Measurements from ENCODE around the gene GPR55.
"Not testable (repeated sequence)": the region's sequence is repeated elsewhere in the genome, so short reads cannot be mapped to it uniquely, and the experiment has no call there.

Gene GPR55

GRCh38 chr2:230950874-230951339 lies 25.9 kb upstream of the GPR55 start:
- no peak for DNase-seq (ENCODE audit: low read depth, low spot score)

DNA sequence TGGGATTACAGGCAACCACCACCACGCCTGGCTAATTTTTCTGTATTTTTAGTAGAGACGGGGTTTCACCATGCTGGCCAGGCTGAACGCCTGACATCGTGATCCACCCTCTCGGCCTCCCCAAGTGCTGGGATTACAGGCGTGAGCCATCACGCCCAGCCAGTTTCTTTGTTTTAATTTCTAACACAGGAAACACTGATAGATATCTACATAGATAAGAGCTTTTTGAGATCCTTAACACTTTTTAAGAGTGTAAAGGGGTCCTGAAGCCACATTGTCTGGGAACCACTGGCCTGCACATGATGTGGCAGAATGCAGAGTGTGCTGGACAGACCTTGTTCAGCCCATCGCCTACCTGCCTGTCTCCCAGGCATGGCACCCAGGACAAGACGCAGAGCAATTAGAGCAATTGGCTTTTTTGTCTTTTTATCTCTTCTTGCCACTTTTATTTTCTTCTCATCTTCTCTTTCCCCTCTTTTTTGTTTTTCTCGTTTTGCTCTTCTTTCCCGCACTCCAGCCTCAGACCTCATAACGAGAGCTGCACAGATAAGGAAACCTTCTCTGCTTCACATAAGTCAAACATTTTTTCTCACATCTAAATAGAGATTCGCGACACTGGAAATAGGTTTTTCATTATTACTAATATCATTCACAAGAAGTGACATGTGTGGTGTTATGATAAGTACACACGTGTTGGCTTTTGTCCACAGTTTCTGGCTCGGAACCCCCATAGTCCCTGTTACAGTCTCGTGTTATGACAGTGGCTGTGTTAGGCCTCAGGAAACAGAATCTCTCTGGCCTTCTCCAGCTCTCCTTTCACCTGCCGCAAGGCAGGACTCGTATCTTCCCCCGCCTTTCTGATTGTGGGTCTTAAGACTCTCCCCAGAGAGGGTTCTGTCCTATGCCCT lies 25.2 kb upstream of the GPR55 start:
- DNase-seq (ENCODE audit: low read depth, low spot score) = no peak

DNA sequence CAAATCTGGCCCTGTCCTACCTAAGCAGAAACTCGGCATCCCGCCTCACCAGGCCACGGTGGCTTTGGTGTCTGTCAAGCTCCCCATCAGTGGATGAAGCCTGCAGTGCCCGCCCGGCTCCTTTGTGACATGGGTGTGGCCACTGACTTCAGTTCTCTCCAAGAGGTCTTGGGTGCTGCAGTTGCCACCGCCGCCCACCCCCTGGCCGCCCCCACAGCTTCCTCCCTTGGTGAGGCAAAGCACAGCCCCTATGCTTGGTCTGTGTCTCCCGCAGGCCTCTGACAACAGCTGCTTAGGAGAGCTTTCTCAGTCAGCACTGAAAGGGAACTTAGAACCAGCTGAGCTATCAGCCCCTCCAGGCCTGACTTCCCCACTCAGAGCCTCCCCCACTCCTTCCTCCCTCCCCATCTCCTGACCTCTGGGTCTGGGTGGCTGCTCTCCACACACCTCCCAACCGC lies 22.9 kb upstream of the GPR55 start:
- no peak for DNase-seq (ENCODE audit: low read depth, low spot score)

GRCh38 chr2:230947235-230947576 lies 22.2 kb upstream of the GPR55 start:
- DNase-seq (ENCODE audit: low read depth, low spot score) = no peak

DNA sequence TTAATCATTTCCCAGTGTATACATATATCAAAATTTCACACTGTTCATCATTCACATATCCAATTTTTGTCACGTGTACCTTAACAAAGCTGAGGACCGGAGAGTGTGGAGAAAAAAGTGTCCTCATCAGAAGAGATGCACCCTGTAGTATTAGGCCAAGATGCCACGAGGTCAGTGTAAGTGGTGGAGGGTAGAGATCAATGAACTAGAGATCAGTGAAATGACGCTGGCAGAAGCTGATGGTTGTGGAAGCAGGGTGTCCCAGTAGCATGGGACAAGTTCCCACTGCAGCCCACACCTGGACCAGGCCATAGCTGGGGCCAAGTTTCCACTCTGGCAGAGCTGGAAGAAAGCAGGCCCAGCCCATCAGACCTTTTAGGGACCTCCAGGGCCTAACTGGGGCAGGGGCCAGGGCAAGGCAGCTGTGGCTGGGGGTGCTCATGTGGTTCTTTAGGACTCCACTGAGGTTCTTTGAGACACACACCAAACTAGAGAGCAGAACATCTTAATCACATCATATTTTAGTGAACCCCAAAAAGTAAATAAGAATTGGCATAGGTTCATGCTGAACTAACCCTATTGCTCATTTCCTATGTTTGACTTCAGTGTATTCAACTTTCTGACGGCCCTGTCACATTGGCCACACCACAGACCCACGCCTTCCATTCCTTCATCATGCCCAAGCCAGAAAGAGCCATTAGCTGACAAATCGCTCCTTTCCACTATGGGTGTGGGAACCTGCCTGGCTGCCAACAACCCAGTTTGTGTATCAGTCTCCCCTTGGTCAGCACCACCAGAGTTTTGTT lies 21.6 kb upstream of the GPR55 start:
- DNase-seq (ENCODE audit: low read depth, low spot score) = no peak

GRCh38 chr2:230944757-230945372 lies 19.8 kb upstream of the GPR55 start:
- no peak for DNase-seq (ENCODE audit: low read depth, low spot score)

GRCh38 chr2:230944123-230944653 lies 19.1 kb upstream of the GPR55 start:
- DNase-seq (ENCODE audit: low read depth, low spot score) = no peak

- DNase-seq (ENCODE audit: low read depth, low spot score) = no peak
These were observed 18.2 kb upstream of the GPR55 start for GRCh38 chr2:230942920-230943896.

DNA sequence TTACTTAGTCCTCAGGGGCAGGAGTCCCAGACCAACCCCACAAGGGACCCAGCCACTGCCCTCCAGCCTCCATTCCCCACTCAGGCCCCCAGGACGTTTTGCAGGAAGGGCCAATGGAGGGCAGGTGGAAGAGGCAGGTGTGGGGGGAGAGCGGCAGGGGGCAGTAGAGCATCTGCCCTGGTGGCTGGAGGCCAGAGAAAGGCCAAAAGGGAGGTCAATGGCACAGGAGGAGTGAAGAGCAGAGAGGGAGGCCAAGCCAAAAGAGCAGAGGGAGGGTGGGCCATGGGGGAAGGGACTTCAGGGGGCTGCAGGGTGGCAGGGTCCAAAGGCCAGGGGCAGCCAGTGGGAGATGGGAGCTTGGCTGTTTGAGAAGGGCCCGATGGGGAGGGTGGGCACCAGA lies 17.3 kb upstream of the GPR55 start:
- no peak for DNase-seq (ENCODE audit: low read depth, low spot score)

- no peak for DNase-seq (ENCODE audit: low read depth, low spot score)
These were observed 16.4 kb upstream of the GPR55 start for GRCh38 chr2:230941202-230942180.

DNA sequence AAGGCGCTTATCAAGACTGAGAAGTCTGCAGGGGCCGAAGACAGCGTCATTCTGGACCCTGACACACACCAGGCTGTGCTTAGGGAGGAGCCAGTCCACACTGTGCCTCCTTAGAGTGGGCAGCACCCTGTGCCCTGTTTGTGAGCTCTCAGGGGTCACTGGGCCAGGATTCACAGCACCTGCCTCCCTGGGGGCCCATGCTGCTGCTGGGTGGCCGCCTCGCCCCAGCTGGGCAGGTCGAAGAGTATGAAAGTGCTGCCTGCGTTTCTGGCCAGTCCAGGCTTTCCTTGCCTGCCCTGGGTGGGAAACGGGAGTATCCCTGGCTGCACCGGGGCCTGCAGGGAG lies 15.4 kb upstream of the GPR55 start:
- no peak for DNase-seq (ENCODE audit: low read depth, low spot score)

DNA sequence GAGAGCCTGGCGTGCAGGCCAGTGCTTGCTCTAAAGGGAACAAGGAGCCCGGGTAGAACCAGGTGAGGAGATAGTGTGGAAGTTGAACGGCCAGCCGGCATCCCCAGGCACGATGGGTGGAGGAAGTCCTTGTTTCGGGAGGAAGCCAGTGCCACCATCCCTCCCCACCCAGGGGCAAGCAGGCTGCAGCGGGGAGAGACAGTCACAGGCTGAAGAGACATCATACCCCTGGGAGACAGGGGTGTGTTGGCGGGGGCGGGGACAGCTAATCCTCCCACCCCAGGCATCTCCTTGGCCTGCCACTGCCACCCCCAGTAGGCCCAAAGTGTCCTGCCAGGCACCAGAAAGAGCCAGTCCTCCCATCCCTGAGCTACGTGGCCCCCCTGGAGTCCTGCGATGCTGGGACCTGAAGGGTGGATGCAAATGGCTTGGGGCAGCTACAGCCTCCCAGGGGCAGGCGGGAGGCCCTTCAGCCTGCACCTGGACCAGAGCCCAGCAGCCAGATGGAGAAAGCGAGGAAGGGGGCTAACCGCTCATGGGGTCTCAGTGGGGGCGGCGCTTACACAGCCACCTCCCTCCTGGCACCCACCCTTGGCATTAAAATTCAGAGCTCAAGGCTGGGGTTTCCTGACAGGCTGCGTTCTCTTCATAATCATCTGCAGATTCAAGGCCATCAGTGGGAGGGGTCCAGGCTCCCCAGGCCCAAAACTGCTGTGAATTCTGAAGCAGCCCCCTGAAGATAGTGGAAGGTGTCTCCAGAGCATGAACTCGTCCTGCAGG lies 14.8 kb upstream of the GPR55 start:
- DNase-seq (ENCODE audit: low read depth, low spot score) = no peak

DNA sequence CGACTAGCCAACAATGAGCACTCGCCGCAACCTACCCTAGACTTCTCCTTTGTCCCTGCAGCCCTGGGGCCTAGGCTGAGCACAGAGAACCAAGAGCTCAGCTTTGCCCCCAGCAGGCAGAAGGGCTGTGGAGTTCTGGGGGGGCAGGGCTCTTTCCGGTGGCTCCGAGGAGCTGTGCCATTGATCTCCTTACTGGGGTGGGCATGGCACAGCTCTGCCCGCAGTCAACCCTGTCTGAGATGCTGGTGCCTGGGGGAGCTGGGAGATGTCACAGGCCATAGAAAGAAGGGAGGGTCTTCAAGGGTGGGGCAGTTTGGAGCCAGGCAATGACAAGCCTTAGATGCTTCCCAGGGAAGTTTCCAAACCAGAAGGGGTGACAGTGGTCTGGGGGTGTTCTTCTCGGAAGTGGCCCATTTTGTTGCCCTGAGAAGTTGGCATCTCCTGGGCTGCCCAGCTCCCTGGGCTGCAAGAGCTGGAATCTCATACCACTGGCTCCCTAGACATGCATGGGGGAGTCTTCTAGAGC lies 14.1 kb upstream of the GPR55 start:
- no peak for DNase-seq (ENCODE audit: low read depth, low spot score)

- DNase-seq (ENCODE audit: low read depth, low spot score) = no peak
These were observed 13.5 kb upstream of the GPR55 start for GRCh38 chr2:230938516-230939065.

DNA sequence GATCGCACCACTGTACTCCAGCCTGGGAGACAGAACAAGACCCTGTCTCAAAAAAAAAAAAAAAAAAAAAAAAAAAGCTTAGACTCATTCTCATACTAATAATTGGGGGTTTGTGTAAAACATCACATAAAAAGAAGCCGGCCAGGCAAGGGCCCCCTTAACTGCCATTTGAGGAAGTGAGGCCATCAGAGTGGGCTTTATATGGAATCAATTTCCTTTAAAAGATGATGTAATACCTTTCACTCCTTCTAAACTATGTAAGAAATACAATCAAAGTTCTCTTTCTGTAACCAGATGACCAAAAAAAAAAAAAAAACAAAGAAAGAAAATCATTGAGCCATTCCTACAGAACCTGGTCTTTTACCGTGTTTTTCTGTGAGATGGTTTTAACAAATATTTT lies 13.1 kb upstream of the GPR55 start:
- no peak for DNase-seq (ENCODE audit: low read depth, low spot score)

DNA sequence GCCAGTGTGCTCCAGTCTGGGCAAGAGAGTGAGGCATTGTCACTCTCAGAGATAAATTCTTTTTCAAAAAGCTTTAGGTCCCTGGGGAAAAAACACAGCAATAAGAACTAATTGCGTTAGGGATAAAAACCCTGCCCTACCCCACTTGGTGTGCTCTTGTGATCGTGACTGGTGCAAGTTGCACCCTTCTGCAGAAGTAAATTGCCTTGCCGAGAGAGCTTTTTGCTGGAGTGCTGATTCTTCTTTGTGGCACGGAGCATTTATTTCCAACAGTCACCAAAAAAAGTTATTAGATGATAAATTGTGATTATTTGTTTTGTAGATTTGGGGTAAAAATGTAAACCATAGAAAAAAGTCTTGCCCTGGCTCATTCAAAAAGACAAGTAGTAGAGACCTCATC lies 12.3 kb upstream of the GPR55 start:
- no peak for DNase-seq (ENCODE audit: low read depth, low spot score)

GRCh38 chr2:230936243-230936642 lies 11.2 kb upstream of the GPR55 start:
- DNase-seq (ENCODE audit: low read depth, low spot score) = not testable (repeated sequence)

DNA sequence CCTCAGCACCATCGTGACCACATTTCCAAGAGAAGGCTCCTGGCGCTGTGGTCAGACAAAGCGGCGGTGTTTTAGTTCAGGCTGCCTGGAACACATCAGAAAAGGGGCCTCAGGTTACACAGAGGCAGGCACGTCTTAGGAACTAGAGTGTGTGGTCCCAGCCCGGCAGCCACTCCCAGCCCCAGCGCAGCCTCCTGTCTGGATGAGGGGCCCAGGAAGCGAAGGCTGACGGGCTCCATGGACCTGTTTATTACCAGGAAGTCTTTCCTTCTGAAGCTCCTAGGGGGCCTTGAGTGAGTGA lies 10.0 kb upstream of the GPR55 start:
- DNase-seq (ENCODE audit: low read depth, low spot score) = no peak
